HG03378 (cell line): ENCODE measurements around the gene PPP4R1.

ENCODE experiments used
- ATAC-seq: cut with Tn5 transposase; IDR thresholded peaks from one replicate; pipeline ENCODE4 v1.9.1; 2021; ENCODE audit warnings: mild to moderate bottlenecking, moderate library complexity; ENCODE audit not compliant: unreplicated experiment

Gene PPP4R1

DNA sequence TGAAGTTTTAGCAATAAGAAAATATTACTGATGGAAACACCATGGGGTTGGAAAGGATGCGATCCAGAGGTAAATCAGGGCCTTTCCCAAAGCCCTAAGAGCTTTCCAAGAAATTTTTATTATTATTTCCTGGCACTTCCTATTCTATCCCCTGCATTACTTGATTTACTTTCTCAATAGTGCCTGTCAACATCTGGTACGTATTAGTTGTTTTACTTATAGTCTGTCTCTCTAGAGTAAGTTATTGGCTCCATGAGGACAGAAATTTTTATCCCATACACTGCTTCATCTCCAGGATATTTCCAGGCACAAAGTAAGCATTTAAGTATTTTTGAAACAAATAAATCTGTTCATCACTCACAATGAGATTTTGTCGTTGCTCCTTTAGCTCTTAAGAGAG, 18.1 kb downstream of the PPP4R1 start:
- no peak for ATAC-seq

DNA sequence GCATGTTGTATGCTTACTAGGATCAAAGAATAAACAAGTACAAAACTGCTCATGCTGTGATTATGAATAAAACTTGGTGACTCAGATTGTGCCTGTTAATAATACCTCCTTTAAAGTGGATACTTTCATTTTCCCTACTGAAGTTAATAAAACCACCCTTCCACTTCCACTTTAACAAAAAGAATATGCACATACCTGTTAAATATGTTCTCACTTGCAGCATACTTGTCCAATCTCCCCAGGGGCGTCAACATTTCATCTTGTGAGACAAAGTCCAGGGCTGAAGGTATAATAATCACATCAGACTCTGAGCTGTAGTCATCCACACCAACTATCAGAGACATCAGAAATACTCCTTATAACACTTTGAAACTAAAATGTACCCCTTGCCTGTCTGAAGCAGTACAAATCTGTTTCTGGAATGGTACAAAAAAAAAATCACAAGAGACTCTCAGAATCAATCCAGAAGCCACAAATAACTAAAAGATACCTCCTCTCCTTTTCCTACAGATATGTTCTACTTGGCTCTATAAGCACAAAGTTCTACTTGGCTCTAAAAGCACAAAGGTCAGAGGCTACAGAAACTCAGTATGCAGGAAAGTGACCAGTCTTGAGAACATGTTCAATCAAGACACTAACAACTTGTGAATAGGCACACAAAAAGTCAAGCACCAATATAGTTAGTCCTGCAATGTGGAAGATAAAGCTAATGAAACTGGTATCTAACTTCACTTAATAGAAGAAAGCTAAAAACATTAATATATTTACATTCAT, 19.3 kb downstream of the PPP4R1 start:
- ATAC-seq, result peak; percentile 83

DNA sequence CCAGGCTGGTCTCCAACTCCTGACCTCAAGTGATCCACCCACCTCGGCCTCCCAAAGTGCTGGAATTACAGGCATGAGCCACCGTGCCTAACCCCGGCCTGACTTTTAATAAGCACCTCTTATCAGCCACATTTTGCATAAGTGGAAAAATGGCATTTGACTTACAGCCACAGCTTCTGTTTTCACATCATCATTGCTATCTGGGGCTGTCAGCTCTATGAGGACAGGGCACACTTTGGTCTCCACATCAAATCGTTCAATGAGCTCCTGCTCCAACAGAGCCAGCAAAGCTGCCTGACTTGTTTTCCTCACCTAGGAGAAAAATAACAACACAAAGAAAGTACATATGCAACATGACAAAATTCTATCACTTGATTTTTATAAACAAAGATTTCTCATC, 26.4 kb downstream of the PPP4R1 start:
- ATAC-seq, result no peak

DNA sequence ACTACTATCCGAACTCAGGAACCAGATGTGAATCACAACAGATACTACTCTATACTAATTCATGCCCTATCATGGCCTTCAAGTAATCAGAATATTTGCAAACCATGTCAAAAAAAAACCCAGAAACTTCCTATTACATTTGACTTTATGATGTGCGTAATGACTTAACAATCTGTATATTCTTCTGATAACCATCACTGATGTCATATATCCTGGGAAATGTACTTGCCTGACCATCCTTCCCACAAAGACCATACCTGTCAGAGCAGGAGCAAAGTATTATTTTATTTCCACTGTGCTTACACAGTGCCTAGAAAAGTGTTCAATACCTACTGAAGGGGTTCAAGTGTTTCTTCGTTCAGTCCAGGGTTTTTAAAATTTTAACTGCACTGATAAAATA, 27.5 kb downstream of the PPP4R1 start:
- no peak for ATAC-seq

DNA sequence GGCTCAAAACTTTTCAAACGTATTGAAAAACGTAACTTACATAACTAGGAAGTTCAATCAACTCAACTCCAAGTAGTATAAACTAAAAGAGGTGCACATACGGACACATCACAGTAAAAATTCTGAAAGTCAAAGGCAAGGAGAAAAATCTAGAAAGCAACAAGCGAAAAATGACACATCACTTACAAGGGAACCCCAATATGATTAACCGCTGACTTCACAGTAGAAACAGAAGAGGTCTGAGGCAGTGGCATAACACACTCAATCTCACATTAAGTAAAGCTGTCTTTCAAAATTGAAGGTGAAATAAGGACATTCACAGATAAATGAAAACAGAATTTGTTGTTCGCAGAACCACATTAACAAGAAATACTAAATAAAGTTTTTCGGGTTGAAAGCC, 32.7 kb downstream of the PPP4R1 start:
- ATAC-seq, result no peak

DNA sequence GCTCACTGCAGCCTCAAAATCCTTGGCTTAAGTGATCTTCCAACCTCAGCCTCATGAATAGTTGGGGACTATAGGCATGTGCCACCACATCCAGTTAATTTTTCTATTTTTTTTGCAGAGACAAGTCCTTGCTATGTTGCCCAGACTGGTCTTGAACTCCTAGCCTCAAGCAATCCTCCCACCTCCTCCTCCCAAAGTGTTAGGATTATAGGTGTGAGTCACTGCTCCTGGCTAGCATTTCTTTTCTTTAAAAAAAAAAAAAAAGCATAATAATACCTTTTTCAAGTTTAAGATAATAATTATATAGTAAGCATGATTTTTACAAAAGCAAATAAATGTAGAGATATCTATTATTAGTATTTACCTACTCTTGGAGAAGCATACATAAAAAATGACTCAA, 36.1 kb downstream of the PPP4R1 start:
- no peak for ATAC-seq

DNA sequence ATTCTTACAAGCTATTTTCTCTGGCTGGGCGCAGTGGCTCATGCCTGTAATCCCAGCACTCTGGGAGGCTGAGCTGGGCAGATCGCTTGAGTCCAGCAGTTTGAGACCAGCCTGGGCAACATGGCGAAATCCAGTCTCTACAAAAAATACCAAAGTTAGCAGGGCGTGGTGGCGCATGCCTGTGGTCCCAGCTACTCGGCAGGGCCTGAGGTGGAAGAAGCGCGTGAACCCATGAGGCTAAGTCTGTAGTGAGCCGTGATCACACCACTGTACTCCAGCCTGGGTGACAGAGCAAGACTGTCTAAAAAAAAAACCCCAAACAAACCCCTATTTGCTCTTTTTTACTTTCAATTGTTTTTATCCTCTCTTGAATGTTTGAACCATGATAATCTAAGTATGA, 37.0 kb downstream of the PPP4R1 start:
- ATAC-seq, result no peak

DNA sequence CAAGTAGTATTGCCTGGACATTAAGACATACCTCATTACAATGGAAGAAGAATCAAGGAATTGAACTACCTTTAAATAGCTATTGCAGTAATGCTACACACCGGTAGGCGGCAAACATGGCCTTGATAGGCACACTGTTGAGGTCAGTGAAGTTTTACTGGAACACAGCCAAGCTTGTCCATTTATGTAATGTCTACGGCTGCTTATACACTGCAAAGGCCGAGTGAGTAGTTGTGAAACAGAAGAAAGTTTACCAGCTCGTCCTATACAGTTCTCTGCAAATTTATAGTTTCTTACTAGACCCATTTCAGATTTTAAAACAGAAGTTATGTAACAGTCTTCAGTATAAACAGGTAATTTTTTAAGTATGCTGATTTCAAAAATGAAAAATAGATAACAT, 38.8 kb downstream of the PPP4R1 start:
- no peak for ATAC-seq

DNA sequence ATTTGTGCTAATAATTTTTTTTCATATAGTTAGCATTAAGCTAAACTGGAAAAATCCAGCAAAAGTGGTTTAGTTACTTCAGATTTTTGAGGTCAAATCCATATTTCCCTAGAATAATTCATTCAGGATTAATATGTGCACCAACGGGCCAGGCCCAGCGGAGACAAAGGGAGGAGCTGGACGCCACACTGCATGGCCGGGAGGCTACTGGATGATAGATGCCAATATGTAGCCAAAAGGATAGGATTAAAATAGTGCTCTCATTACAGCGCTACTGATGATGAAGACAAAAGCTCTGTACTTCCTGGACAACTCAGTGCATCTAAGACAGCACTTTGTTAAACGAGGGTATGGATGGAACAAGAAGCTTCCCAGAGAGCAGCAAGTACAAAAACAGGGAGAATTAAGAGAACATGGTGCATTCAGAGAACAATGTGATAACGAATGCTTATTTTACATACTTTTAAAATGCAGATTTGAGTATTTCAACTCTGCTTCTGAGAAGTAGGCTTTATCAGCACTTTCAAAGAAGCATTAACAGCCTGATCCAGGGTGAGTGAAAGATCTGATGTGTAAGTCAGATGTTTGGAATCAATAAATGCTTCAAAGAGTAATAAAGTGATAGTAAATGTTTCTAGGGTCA, 39.8 kb downstream of the PPP4R1 start:
- ATAC-seq, result no peak

DNA sequence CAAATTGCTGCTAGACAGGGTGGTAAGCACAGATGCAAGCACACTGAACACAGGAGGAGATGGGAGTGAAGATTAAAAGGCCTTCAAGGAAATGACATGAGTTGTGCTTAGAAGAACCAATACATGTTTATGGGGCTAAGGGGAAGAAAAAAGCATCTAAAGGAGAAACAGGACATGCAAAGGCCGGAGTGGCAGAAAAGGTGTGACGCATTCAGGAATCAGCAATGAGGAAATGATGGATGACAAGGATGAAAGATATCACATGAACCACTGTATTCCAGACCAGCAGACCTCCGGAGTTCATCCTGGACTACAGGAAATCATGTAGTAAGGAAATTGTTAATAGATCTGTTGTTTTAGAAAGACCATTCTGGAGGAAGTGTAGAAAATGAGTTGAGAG, 42.8 kb downstream of the PPP4R1 start:
- no peak for ATAC-seq

DNA sequence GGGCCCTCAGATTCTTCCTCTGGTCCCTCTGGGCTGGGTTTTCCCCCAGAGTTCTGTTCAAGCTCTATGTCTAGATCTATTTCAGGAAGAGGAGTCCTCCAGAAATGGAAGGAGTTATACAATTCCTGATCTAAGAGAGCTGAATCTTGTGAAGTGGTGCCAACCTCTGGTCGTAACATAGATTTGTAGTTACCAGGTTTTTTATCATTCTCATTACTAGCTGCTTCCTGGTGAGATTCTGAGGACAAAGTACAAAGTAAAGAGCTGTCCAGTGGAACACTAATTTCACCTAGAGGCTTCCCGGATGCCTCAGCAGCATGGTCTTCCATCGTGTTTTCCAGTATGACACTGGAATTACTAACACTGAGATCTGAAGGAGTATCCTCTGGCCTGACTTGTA, 44.1 kb downstream of the PPP4R1 start:
- no peak for ATAC-seq

DNA sequence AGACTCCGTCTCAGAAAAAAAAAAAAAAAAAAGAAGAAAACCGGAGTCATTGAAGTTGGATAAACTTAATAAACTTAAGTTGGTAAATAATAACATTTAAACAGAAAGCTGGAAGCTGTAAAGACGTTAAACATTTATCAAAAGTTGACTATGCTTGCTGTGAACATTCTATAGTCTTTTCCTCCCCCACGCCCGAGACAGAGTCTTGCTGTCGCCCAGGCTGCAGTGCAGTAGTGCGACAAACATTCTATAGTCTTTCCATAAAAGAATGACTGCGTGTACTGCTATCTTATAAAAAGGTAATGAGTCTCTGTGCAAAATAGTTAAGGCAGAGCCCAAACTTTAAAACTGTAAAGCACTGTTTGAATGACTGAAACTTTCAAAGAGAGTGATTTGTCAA, 45.2 kb downstream of the PPP4R1 start:
- ATAC-seq, result no peak

DNA sequence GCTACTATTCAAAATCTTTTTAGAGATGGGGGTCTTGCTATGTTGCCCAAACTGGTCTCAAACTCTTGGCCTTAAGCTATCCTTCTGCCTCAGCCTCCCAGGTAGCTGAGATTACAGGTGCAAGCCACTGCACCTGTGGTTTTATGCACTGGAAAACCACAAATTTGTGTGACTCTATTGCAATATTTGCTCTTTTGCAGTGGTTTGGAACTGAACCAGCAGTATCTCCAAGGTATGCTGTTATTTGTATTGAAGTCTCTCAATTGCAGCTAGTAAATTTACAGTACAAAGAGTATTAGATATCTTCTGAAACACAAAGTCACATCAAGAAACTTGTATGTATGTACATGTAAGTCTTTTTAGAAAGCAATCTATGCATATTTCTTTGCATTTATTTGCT, 46.2 kb downstream of the PPP4R1 start:
- ATAC-seq, result no peak

DNA sequence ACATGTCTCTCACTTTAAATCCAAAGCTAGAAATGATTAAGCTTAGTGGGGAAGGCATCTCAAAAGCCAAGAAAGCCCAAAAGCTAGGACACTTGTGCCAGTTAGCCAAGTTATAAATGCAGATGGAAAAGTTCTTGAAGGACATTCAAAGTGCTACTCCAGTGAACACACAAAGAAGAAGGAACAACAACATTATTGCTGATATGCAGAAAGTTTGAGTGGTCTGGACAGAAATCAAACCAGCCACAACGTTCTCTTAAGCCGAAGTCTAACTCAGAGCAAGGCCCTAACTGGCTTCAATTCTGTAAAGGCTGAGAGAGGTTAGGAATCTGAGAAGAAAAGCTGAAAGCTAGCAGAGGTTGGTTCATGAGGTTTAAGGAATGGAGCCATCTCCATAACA, 49.0 kb downstream of the PPP4R1 start:
- ATAC-seq, result no peak

DNA sequence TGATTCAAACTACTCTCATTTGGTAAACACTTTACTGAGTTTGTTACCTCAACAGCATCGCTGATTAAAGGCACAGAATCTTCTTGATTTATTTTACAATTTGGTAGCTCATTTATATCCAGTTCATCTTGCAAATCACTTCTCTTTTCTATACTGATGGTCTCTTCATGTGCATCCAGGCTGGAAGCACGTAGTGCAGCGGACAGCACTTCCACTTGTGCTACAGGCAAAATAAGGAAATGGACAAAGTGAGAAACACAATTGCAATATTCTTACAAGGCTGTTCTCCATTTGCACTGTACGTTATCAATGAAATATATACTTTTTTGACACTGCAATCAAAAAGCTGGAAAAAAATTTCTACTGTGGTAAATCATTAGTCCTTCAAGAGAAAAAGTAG, 51.0 kb downstream of the PPP4R1 start:
- no peak for ATAC-seq

DNA sequence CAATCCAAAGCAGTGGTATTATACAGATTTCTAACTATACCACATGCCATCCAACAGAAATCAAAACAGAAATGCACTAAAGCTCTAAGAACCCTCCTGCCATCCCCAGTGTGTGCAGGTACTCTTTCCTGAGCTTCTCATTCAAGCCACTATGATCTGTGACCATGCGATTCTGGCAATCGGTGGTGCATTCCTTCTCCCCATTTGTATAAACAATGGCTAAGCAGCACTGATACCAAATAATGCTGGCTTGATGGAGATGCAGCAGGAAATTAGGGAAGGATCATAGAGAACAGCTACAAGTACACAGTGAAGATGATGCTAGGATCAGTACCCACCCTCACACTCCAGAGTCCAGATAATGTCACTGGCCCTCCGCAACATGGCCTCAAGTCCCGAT, 51.8 kb downstream of the PPP4R1 start:
- no peak for ATAC-seq

DNA sequence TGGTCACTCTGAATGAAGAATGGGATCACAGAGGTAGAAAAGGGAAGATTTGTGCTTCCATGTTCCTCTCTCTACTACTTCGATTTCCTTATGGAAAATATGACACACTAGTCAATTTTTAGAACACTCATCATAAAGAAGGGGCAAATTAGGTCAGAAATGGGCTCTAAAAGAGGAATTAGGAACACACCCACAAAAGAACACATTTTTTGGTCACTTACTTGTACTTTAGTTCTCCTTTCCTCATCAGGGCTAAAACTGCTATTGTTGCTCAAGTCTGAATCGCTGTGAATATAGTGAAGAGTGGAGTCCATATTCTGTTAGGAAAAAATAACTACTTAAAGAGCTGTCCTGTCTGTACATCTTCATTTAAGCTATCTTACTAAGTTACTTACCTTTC, 52.6 kb downstream of the PPP4R1 start:
- ATAC-seq, result no peak

DNA sequence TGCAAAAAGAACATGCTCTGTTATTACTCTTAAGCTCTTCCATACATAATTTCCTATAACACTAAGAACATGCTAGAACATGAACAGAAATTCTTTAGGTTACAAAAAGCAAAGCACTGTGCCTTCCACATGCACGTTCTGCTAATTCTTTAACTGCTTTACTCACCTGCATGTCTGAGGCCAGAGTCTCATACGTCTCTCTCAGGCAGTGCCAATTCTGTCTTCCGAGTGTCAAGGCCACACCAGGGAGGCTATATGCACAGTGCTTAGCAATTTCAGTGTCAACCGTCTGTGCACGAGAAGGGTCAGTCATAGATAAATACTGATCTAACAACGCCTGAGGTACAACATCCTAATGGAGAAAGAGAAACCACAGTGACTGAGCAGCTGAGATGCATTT, 55.1 kb downstream of the PPP4R1 start:
- no peak for ATAC-seq

DNA sequence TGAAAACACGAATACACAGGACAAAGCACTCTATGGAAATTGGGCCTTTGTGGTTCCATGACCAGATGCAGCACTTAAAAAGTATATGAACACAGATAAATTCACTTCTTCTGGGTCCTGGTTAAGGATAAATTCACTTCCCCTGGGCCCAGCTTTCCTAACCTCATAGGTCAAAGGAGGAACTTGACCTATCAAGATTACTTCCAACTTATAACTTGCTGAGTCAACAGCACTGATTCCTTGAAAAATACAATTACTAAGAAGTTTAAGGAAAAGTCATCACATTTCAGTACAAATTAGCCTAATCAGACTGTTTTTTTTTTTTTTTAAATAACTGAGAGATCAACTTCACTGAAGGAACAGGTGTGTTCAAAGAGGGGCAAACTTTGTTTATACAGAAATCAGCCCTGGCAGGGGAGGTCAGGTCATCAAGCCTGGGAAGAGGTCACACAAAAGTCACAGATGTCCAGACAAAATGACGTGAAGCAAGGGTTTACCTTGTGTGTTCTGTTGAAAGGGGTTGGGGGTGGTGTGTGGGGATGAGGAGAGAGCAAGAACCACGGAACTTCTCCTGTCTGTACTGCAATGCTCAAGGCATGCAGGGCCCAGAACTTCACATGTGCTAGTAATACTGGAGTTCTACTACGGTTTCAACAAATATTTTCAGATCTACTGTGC, 55.8 kb downstream of the PPP4R1 start:
- ATAC-seq, result no peak

DNA sequence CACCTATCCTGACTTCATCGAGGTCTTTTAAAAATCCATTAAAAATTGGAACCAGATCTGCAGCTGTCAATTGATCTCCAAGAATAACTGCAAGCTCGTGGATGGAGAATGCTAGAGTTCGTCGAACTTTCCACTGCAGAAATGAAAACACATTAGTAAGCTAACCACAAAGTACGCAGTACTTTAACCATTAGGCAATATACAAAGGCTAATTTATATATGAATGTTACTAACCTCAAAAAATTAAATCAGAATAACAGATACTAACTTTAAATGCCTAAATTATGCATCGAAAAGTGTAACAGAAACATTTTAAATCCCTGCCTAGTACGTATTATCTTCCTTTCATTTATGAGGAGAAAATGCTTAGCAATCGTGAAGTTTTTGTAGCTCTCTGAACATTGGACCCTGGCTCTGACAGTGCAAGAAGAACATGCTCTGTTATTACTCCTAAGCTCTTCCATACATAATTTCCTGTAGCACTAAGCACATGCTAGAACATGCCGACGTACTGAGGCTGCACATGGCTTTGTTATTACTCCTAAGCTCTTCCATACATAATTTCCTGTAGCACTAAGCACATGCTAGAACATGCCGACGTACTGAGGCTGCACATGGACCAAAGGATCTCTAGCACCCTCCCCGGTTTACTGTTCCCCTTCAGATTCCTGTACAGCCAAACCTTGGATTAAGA, 57.0 kb downstream of the PPP4R1 start:
- ATAC-seq, result no peak

DNA sequence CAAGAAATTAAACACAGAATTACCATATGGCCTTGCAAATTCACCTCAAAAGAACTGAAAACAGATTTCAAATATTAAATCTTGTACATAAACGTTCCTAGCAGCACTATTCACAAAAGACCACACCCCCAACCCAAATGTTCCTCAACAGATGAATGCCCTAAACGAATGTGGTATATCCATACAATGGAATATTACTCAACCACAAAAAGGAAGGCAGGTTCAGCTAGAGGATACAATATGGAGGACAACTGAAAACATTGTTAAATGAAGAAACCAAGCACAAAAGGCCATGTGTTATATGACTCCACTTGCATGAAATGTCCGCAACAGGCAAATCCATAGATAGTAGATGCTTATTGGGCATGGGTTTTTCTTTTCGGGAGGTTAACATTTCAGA, 61.7 kb downstream of the PPP4R1 start:
- ATAC-seq, result no peak

DNA sequence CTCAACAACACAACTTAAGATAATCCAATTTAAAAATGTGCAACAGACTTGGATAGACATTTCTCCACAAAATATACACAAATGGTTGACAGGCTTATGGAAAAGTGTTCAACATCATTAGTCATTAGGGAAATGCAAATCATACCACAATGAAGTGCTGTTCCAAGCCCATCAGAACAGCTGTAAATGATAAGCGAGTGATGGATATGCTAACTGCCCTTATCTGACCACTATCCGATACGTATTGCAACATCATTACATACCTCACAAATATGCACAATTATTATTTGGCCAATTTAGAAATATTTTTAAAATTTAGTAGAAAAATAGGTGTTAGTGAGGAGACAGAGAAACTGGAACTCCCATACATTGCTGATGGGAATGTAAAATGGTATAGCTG, 62.2 kb downstream of the PPP4R1 start:
- ATAC-seq, result no peak
